HG03439 (cell line): ENCODE data around the gene EIF4A3.

Experiments
- ATAC-seq: cut with Tn5 transposase; IDR thresholded peaks from one replicate; pipeline ENCODE4 v1.9.1; 2021; ENCODE audit warnings: mild to moderate bottlenecking, moderate library complexity; ENCODE audit not compliant: unreplicated experiment

The EIF4A3 gene

DNA sequence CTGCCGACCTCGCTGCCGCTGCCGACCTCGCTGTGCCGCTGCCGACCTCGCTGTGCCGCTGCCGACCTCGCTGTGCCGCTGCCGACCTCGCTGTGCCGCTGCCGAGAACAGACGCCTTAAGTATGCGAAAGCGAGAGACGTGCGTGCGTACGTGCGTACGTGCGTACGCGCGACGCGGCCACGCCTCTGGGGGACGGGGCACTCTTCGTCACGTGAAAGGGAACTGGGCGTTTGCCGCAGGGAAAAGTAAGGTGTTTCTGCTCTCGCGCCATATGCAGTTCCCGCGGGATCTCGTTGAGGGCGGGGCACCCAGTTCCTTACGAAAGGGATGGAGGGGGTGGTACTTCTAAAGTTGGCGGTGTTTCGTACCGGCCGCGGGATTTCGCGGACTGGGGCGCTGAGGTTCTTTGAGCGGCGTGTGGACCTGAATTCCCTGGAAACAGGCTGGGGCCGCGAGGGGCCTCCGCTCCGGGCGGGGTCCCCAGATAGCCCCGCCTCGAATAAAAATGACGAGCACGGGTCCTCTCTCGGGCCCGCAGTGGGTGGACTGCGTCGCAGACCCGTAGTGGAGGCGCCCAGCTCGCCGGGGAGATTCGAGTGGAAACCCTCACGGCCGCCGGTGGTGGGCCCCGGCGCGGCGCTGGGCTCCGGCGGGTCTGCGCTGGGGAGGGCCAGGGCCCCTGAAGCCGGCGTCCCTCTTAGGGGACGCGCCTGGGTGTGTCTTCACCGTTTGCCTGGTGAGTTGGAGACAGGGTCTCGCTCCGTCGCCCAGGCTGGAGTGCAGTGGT, at the start of gene EIF4A3:
EIF4A3 (minus strand) TSS at position 94 of the 788 bp plus-strand sequence. CDS start 167 bp downstream, outside the sequence.
- peak; percentile 83 for ATAC-seq

DNA sequence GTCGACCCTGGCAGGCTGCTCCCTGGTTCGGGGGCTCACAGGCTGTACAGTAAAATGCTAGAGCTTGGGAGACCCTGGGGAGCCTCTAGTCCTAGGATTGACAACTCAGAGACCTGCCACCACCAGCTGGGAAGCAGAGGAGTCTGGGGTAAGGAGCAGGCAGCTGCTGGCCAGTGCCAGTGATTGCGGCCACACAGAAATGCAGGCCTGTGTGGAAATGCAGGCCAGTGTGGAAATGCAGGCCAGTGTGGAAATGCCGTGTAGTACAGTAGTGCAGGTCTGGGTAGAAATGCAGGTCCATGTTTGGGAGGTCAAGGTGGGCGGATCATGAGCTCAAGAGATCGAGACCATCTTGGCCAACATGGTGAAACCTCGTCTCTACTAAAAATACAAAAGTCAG, 49.7 kb upstream of the EIF4A3 start:
- ATAC-seq = no peak

DNA sequence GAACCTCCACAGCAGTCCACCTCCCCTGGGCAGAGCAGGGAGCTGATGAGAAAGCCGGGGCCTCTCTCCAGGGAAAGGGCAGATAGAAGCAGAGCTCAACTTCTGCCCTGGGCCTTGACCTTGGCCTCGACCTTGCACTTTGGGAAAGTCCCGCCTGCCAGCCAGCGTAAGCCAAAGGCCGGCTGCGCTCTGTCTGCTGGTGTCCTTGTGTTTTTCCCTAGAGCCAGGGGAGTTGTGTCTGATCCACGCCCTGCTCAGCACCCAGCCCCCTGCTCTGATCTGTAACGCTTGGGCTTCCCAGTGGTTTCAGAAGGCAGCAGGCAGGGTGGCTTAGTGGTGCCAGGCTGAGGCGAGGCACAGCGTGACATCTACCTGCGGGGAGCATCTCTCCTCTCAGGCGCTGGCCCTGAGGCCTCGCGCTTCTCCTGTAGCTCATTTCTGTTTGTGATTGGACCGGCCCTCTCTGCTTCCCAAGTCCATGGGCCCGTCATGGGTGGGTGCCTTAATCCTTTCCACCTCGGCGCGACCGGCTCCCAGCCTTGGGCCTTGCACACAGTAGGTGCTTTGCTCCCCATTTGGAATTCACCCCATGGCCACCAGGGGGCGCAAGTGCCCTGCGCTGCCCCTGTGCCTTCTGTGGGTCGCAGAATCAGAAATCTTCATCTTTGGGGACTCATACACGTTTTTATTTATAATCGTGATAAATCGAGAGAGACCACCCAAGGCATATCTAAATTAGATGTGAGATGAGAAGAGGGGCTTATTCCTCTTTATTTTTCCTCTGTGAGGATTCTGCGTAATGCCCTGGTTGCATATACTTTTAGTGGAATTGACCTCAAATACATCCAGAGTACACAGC, 49.0 kb upstream of the EIF4A3 start:
- no peak for ATAC-seq

DNA sequence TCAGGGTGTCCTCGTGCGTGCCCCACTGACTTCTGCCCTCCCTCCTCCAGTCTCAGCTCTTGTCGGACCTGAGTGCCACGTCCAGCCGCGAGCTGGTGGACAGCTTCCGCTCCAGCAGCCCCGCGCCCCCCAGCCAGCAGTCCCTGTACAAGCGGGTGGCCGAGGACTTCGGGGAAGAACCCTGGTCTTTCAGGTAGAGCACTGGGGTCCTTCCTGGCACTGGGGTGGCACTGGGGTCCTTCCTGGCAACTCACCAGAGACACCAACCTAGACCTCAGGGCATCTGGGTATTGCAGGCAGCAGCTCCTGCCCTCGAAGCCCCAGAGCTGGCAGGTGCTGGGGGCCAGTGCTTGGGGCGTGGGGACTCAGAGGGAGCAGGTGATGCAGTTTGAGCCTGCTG, 48.2 kb upstream of the EIF4A3 start:
- ATAC-seq = no peak

DNA sequence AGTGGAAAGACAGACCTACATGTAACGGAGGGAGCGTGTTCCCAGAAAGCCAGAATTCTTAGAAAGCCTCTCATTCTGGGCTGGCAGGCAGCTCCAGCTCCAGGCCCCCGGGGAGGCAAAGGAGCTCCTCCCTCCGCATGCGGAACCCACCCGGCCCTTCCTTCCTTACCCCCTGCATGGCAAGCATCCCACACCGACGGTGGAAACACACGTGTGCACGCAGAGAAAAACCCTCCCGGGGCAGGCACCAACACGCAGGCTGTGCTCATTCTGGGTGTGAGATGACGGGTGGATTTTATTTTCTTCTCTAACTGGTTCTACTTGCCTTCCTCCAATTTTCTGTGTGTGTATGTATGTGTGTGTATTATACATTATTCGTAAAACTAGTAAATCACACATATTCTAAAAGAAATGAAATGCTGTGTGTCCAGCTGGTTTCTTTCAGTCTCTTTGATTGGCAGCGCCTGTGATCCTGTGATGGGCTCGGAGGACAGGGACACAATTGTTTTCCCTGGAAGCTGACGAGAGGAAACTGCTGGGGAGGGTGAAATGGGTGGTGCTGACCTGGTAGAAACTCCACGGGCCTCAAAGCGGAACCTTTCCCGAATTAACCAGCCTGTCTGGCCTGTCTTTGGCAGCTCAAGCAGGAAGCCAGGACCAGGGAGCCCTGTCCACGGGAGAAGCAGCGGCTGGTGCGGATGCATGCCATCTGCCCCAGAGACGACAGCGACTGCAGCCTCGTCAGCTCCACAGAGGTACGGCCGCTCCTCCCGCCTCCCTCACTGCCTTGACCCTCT, 45.1 kb upstream of the EIF4A3 start:
- ATAC-seq = no peak

DNA sequence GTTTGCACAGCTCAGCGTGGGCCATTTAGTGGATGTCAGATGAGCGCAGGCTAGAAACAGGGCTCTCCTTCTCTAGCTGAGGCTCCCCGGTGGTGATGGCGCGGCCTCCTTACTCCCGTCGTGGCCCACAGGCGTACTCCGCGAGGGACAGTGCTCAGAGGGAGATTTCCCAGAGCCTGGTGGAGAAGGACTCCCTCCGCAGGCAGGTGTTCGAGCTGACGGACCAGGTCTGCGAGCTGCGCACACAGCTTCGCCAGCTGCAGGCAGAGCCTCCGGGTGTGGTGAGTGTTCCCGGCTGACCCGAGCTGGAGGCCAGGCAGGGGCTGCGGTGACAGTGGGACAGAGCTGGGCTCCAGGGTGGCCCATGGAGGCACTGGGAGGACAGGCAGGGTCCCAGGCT, 44.3 kb upstream of the EIF4A3 start:
- no peak for ATAC-seq

DNA sequence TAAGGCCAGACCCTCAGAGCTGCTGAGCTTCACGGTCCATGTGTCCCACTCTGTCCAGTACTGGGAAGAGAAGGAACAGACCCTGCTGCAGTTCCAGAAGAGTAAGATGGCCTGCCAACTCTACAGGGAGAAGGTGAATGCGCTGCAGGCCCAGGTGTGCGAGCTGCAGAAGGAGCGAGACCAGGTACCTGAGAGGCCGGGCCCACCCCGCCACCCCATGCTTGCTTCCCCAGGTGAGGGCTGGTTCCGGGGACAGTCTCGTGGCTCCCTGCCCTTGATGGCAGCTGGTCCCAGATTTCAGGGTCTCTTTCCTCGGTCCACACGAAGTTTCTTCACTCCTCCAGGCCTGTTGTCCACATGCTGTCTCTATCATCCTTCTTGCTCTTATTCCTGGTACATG, 43.8 kb upstream of the EIF4A3 start:
- ATAC-seq = no peak

DNA sequence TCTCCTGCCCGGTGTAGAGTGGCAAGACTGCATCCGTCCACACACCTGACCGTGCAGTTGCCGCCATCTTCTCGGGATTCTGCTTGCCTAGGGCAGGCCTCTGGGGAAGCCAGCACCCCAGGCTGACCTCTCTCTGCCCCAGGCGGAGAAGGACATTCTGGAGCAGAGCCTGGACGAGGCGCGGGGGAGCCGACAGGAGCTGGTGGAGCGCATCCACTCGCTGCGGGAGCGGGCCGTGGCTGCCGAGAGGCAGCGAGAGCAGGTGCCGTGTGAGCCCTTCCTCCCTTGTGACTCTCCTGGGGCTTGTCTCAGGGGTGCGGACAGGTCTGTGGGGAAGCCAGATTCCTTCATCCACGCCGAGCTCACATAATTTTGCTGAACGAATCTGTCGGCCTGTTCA, 42.7 kb upstream of the EIF4A3 start:
- ATAC-seq = no peak

DNA sequence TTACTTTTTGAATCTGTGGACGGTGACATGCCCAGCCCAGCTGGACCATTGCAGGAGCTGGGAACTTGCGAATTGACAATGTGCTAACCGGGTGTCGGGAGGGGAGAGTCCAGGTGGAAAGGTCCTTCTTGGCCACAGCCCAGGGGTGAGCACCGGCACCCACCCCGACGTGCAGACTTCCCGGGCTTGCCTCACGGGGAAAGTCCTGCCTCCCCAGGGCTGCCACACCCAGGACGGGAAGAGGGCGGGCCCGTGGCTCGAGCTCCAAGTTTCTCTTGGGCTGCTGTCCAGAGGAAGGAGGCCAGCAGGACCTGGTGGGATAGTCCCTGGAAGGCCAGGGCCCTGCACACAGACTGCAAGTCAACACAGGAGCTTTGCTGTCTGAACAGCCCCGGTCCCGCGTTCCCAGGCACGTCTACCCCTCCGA, 40.6 kb upstream of the EIF4A3 start:
- ATAC-seq = no peak

DNA sequence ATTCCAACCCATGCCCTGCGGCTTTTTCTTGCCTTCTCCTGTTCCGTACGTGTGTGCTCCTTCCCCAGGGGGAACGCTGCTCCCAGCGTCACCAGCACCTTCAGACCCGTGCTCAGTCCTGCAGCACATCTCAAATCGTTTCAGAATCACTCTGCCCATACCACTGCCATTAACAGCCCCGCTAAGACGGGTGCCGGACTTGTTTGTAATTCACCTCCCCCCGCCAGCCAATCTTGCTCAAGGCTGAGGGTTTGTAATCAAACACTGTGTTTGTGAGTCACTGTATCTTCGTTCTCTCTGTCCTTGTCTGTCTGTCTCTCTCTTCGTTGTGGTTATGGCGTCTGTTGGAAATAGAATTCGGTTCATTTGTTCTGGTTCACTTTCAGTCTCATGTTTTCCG, 40.2 kb upstream of the EIF4A3 start:
- no peak for ATAC-seq

DNA sequence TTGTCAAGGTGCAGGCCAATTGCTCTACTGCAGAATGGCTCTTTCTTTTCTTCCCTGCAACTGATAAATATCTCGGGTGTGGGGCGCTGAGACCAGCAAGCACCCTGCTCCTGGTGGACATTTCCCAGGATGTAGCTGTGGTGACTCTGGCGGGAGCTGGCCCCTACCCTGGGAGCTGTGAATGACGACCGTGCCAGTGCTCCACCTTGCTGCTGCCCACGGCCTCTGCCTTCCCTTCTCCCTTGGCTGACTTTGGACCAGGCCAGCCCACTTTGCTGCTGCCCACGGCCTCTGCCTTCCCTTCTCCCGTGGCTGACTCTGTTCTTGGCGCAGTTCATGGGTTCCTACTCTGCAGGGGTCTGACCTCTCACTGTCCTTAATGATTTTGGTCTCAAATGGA, 39.0 kb upstream of the EIF4A3 start:
- ATAC-seq = no peak

DNA sequence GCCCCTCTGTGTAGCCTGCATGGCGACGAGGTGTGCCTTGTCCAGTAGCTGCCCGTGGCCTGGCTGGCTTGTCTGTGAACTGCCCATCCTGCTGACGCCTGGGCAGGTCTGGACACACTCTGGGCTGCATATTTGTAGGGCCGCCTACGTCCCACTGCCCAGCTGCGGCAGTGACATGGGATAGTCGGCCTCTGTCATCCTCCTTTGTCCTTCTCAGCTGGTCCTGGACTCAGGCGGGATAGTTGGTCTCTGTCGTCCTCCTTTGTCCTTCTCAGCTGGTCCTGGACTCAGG, 37.4 kb upstream of the EIF4A3 start:
- ATAC-seq = no peak

DNA sequence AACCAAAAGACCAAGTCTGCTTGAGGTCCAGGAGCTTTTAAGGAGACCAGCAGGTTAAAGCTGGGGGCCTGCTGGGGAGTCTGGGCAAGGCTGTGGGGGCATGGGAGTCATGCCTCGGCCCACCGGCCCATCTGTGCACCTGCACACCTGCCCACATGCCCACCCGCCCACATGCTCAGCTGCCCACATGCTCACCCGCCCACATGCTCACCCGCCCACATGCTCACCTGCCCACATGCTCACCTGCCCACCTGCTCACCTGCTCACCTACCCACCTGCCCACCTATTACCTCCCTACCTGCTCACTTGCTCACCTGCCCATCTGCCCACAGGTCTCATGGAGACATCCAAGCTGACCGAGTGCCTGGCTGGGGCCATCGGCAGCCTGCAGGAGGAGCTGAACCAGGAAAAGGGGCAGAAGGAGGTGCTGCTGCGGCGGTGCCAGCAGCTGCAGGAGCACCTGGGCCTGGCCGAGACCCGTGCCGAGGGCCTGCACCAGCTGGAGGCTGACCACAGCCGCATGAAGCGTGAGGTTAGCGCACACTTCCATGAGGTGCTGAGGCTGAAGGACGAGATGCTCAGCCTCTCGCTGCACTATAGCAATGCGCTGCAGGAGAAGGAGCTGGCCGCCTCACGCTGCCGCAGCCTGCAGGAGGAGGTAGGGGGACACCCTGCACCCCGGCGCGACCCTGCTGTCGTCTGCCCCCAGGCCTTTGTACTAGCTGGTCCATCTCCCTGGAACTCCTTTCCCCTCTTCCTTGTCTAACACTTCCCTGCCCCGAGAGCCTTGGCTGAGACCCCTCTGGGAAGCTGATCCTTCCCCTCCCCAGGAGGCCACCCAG, 36.9 kb upstream of the EIF4A3 start:
- ATAC-seq = no peak

DNA sequence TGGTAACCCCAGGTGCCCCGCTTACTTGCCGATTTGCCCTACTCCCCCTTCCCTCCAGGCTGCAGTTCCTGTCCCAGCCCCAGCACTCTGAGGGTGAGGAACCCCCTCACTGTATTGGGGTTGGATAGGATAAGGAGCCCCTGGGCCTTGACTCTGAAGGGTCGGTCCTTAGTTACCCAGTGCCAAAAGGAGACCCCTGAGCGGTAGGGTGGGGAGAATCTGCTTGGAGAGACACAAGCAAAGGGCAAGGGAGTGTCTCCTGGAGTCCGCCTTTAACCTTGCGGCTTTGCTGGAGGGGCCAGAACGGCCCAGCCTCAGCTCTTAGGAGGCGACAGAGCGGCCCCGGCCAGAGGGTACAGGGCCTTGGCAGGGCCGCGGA, 35.9 kb upstream of the EIF4A3 start:
- no peak for ATAC-seq

DNA sequence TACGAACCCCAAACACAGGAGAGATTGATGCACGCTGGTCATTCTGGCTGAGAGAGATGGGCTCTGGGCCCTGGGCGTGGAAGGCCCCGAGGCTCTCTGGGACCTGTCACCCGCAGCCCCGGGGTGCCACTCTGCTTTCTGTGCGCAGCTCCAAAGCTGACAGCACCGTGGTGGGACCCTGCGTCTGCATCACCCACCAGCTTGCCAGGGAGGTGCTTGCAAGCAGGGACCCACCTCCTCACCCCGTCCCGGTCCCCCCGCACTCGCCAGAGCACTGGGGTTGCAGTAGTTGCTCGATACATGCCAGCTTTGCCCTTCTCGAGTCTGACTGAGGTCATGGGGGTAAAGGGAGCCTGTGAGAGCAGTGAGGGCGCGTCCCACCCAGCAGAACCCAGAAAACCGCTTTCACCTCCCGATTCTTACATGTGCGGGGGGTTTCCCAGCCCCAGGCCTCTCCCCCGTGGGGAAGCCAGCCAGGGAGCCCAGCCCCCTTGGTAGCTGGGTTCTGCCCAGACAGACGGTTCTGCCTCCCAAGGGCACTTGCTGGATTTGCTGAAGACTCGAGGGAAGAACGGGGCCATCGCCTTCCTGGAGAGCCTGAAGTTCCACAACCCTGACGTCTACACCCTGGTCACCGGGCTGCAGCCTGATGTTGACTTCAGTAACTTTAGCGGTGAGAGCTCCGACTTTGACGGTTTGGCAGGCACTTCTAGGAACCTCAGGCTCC, 35.4 kb upstream of the EIF4A3 start:
- ATAC-seq = no peak

DNA sequence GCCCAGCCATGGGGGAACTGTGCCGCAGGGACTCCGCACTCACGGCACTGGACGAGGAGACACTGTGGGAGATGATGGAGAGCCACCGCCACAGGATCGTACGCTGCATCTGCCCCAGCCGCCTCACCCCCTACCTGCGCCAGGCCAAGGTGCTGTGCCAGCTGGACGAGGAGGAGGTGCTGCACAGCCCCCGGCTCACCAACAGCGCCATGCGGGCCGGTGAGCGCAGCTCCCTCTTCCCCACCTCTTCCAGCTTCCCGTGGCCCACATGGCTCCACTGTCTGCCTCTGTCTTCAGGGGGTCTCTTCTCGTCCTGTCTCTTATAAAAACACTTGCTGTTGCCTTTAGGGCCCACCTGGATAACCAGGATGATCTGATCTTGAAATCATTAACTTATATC, 34.5 kb upstream of the EIF4A3 start:
- ATAC-seq = no peak

DNA sequence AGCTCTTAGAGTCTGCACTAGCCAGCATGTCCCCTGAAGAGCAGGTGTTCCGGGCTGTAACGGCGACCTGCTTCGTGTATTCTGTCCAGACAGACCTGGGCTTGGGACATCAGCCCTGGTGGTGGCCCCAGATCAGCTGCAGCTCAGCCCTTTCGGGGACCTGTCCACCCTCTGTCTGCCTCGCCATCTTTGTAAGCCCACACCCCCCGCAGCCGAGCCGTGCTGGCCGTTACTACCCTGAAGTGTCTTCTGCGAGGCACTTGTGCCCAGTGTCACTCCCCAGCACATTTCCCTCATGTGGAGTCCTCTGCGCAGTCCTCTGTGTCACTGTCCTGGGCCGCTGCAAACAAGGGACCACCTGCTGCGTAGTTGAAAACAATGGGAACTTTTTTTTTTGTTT, 33.3 kb upstream of the EIF4A3 start:
- ATAC-seq = no peak

DNA sequence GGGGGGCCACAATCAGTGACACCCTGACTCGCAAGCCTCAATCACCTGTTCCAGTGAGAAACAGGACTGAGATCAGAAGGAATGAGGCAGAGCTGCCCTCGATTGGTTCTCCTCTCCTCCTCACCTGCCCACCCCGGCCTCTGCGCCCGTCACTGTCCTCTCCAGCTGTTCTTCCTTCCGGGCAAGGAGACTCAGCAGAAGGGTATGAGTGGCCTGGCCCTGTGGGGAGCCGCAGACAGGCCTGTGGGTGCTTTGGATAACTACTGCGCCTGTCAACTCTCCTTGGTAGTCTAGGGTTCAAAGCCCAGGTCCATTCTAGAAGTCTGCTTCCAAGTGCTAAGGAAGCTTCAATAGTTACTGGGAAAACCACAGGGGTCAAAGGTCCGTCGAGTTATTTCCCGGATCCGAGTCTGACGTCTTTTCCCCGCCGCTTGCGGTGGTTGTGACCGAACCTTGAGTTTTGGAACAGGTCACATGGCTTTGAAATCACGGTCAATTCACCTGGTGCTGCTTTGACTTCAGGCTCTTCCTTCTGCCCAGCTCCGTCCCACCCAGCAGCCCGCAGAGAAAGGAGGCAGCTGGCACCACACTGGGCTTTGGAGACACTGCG, 31.2 kb upstream of the EIF4A3 start:
- no peak for ATAC-seq

DNA sequence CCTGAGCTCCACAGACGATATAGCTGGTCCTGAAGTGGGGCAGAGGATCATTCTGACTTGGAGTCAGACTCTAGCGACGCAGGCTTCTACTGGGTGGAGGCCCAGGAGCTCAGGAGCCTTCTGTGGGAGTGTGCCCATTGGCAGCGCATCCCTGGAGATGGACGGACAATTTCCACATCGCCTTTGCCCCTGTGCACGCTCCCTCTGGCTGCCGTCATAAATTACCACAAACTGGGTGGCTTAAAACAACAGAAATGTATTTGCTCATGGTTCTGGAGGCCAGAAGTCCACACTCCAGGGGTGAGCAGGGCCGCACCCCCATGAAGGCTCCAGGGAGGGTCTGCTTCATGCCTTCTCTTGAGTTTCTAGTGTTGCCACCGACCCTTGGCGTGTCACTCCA, 29.8 kb upstream of the EIF4A3 start:
- no peak for ATAC-seq

DNA sequence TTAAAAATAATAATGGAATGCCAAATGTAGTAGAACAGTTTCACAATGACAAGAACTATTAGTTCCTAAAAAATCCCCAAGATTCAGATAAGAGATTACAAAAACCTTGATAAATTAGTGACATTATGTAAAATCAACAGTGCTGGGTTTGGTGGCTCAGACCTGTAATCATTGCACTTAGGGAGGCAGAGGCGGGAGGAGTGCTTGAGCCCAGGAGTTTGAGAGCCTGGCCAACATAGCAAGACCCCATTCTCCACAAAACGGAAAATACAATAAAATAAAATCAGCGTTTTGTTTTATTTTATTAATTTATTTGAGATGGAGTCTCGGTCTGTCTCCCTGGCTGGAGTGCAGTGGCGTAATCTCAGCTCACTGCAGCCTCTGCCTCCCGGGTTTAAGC, 27.0 kb upstream of the EIF4A3 start:
- ATAC-seq = no peak
